Heart left ventricle (tissue), 13 donors: Measurements from ENCODE around the gene WNT7B.

Experiments used
- CTCF ChIP-seq, 12 donors: fragments of 200-600 bp; sonication (generic) in 4 of 12; IDR thresholded peaks; one replicate each; pipeline versions ENCODE4 v1.5.0 to v1.8.0; 2018 to 2022; ENCODE audit warnings: antibody characterized with exemption in 12 of 12, mild to moderate bottlenecking in 5 of 12
- POLR2A ChIP-seq, 2 donors: fragments of 450-650 bp; IDR thresholded peaks; one replicate each; pipeline ENCODE4 v1.6.1; 2017; ENCODE audit warnings: antibody characterized with exemption in 2 of 2, mild to moderate bottlenecking in 2 of 2, moderate library complexity in 2 of 2
- donor health status: ischemic (EF 13 %, LVEDD 7.1; RV severe dilation, severe dysfunction).
- donor health status: DM: no; HTN: yes; CAD: no.
- donor health status: DM: no; HTN: no; CAD: no.
- donor health status: ischemic (EF 25% LVEDD 6.9; RV normal size, moderate dysfunction).
- donor health status: ischemic (EF 25% LVEDD 5.7; RV mildly dilated, moderate dysfunction).
- donor health status: ischemic (EF 35%, LVEDD 5.7; RV mildly dilated, moderate dysfunction).
- donor health status: nonischemic (EF 11% LVEDD 7.7; RV severe dilation, severe dysfunction).
- donor health status: DM: yes; HTN: yes; CAD: no.
- donor health status: PGD.
- donor health status: ischemic (EF 29% LVEDD 5.4; RV normal size, mild dysfunction).
- donor health status: nonischemic (EF 23%, LVEDD 6.1; RV moderate dilation, normal function).

- no peak for TF ChIP-seq CTCF (IDR thresholded peaks at IDR 0.05)
- TF ChIP-seq POLR2A (IDR thresholded peaks at IDR 0.05): no peak
Observed at GRCh38 chr22:45879552-45879949, 97.4 kb downstream of the WNT7B start.
